ENCODE results near the gene PRKAG2.
"Not testable (repeated sequence)": the region's sequence is repeated elsewhere in the genome, so short reads cannot be mapped to it uniquely, and the experiment has no call there.

Gene PRKAG2

GRCh38 chr7:151849008-151849878 lies 27.7 kb downstream of the PRKAG2 start:
- DNase-seq: no peak

DNA sequence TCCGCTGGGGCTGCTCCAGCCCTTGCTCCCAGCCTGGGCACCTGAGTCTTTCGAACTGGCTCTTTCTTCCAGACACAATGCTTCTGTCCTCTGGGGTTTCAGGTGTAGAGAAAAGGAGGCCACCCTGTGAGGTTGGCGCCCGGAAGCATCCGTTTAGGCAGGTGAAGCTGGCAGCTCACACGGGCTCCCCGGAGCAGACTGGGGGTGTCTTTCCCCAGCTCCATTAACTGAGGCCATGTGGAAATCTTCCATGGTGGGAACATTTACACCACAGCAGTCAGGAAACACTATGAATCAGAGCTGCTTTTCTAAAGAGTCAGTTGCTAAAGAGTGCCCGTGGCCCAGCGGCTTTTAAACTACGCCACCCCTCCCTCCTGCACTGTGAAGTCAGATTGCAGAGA lies 29.2 kb downstream of the PRKAG2 start:
- no peak for DNase-seq

- DNase-seq: no peak
Measured at GRCh38 chr7:151847136-151847535, 29.8 kb downstream of the PRKAG2 start.

DNA sequence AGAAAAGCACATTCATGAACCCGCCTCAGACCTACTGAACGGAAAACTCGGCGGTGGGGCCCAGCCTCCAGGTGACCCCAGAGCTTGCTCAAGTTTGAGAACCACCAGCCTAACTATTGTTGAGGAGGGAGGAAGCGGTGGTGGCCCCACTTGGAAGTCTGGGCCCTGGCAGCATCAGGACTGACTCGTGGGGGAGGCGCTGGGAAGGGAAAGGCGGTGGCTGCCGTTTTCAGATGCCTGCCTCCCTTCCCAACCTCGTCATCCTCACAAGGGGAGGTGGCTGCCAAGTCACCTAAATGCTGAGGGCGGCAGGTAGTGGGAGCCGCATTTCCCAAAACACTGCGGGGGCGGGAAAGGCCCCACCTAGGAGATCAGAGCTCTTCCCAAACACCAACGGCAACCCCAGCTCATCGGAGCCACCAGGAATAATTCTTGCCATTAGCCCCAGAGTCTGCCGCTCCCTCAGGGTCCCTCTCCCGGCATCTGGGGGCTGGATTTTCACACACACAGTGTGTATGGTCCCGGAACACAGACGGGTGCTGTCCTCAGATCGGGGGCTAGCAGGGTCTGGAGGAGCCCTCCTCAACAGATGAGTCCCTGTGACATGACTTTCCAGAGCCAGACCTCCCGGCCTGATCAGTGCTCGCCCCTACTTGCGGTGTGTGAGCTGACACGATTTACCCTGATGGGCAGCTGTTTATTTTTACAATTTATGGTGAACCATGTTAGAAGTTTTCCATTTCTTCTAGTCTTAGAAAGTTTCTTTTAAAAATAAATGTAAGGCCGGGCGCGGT lies 31.3 kb downstream of the PRKAG2 start:
- no peak for DNase-seq

DNA sequence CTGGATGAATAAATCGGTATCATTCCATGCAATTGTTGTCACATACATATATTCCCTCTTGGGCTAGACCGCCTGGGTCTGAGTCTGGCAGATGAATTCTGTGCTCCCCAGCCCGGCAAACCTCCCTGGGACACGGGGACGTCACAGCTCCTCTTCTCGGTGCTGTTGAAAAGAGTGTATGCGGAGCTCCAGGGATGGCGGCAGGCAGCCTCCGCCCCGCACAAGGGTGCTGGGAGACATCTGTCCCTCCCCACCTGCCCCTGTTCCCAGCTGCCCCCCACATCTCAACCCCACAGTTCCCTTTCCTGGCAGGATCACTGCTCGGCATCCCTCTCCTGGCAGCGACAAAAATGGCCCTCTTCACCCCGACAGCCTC lies 32.1 kb downstream of the PRKAG2 start:
- no peak for DNase-seq

GRCh38 chr7:151844071-151844824 lies 32.7 kb downstream of the PRKAG2 start:
- no peak for DNase-seq

- DNase-seq: no peak
Measured at GRCh38 chr7:151843181-151843580, 33.7 kb downstream of the PRKAG2 start.

GRCh38 chr7:151841395-151842051 lies 35.4 kb downstream of the PRKAG2 start:
- not testable (repeated sequence) for DNase-seq

GRCh38 chr7:151840088-151840910 lies 36.6 kb downstream of the PRKAG2 start:
- no peak for DNase-seq

DNA sequence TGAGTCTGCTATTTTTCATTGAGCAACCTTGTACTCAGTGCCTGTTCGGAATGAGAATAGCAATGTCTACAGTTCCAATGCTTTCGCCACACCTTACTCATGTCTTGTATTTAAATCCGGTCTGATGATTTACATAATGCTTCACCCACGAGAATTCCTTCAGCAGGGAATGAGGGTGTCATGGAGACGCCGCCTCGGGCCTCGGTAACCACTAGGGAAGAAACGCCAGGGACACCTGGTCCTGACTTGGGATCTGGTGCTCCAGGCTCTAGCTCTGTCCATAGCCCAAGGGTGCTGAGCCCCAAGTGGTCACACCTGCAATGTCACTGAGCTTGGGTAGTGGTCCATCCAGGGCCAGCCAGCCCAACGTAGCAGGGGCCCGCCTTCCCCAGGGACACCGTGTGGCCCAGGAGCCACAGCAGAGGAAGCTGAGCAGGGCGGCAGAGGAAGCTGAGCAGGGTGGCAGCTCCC lies 37.4 kb downstream of the PRKAG2 start:
- no peak for DNase-seq

DNA sequence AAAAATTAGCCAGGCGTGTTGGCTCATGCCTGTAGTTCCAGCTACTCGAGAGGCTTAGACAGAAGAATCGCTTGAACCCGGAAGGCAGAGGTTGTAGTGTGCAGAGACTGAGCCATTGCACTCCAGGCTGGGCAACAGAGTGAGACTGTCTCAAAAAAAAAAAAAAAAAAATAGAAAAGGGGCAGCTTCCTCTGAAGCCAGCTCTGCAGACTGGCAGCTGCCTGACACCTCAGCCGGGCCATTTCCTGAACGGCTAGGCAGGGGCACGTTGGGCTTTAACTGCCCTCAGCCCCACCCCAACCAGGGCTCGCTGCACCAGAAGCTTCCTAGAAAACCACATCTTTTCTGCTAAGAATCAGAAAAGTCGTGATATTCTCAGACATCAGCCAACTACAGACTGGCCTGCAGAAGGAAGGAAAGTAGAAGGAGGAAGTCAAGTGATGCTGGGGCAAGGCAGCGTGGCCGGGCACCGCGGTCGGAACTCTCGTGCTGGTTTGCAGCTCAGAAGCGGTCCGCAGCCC lies 38.0 kb downstream of the PRKAG2 start:
- no peak for DNase-seq

- DNase-seq: no peak
Measured at GRCh38 chr7:151838072-151838471, 38.8 kb downstream of the PRKAG2 start.

- no peak for DNase-seq
Measured at GRCh38 chr7:151837285-151838042, 39.5 kb downstream of the PRKAG2 start.

DNA sequence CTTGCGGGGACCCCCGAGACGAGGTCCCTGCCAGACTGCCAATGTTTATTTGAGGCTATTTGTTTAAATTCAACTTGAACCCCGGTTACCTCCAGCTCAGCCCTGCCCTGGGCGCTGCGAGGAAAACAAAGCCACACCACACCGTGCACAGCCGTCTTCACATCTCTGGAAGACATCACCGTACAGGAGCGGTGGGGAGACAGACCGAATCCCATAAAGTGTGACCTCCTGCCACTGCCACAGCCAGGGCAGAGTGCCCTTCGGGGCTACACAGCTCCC lies 40.0 kb downstream of the PRKAG2 start:
- DNase-seq: no peak

GRCh38 chr7:151836191-151836926 lies 40.6 kb downstream of the PRKAG2 start:
- no peak for DNase-seq

DNA sequence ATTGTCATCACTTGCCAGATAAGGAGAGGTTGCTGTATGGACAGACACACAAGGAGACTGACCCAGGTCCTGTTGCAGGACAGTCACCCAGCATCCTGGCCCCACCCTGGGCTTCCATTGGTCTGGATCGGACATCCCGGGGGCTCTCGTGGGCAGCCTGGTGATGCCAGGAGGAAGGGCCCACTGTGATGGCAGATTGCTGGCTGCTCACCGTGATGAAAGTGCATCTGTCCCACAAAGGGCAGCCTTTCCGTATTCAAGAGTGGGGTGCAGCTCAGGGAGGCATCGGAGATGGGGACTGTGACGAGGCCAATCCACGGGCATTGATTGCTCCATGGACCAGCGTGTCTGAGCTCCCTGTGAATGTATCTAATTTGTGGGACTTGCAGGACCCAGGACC lies 41.3 kb downstream of the PRKAG2 start:
- DNase-seq: no peak

GRCh38 chr7:151834271-151835035 lies 42.5 kb downstream of the PRKAG2 start:
- DNase-seq: no peak

DNA sequence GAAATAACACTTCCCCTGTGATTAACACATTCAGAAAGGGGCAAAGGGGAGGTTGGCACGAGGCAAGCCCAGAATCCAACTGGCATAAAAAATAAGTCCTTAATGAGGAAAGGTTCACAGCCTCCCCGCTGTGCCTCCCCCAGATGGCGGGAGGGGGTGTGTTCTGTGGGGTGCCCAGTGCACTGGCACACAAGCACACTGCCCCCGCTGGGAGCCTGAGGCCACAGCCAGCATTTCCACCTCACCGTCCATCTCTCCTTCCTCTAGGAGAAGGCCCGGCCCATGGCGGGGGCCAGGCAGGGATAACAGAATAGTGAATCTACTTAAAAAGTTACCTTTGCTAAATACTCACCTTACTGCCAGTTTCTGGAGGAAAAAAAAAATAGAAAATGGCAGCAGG lies 43.2 kb downstream of the PRKAG2 start:
- no peak for DNase-seq

- no peak for DNase-seq
Measured at GRCh38 chr7:151833213-151833651, 43.7 kb downstream of the PRKAG2 start.

Data from right forelimb (tissue), 1 donor.